Activated T-cell treated with anti-CD3 and anti-CD28 coated beads, Interleukin-2, amount 50 U/mL, for 72 hours (primary cell): ENCODE data around the gene ATP5F1D. TPM values are rescaled to one million over a fixed set of nuclear protein-coding genes. Genes with fewer than 3 reads are reported as not detected.
A peak's percentile ranks its signal among the peaks of the same experiment; 100 is the strongest.

ENCODE experiments used
- ATAC-seq, 2 donors: fragments of 150-1000 bp; cut with Tn5 transposase; replicated peaks in 1 of 2; 2 replicates each; pipeline ENCODE4 v1.10.0; 2021; ENCODE audit warnings: moderate library complexity in 2 of 2, mild to moderate bottlenecking in 1 of 2
- DNase-seq, 2 donors: peaks; one replicate each; pipeline ENCODE4 v3.0.0; 2021 to 2022; ENCODE audit warnings: mixed read lengths in 1 of 2
- H3K27ac Mint-ChIP-seq: one replicate; pipeline ENCODE4 v1.8.0; 2022; ENCODE audit warnings: mild to moderate bottlenecking, moderate library complexity, mixed read lengths
- H3K27me3 Mint-ChIP-seq: one replicate; pipeline ENCODE4 v1.8.0; 2022; ENCODE audit warnings: low read depth, mixed read lengths
- H3K36me3 Mint-ChIP-seq, 2 donors: one replicate each; pipeline ENCODE4 v1.8.0; 2022; ENCODE audit warnings: mixed read lengths in 2 of 2, mild to moderate bottlenecking in 1 of 2; ENCODE audit not compliant: insufficient read depth in 2 of 2
- H3K4me1 Mint-ChIP-seq: one replicate; pipeline ENCODE4 v1.8.0; 2022; ENCODE audit warnings: low read depth, mixed read lengths
- H3K4me3 Mint-ChIP-seq, 2 donors: one replicate each; pipeline ENCODE4 v1.8.0; 2022; ENCODE audit warnings: mild to moderate bottlenecking in 2 of 2, mixed read lengths in 2 of 2, moderate library complexity in 2 of 2
- H3K9me3 Mint-ChIP-seq, 2 donors: one replicate each; pipeline ENCODE4 v1.8.0; 2022; ENCODE audit warnings: mixed read lengths in 2 of 2
- total RNA-seq, 2 donors: library from RNA; stranded (reverse); gene quantifications; one replicate each; pipeline ENCODE4 v1.2.3, GENCODE V29; 2022

Gene ATP5F1D
- total RNA-seq, 2 donors from 2014 or later = 169 to 201 TPM

DNA sequence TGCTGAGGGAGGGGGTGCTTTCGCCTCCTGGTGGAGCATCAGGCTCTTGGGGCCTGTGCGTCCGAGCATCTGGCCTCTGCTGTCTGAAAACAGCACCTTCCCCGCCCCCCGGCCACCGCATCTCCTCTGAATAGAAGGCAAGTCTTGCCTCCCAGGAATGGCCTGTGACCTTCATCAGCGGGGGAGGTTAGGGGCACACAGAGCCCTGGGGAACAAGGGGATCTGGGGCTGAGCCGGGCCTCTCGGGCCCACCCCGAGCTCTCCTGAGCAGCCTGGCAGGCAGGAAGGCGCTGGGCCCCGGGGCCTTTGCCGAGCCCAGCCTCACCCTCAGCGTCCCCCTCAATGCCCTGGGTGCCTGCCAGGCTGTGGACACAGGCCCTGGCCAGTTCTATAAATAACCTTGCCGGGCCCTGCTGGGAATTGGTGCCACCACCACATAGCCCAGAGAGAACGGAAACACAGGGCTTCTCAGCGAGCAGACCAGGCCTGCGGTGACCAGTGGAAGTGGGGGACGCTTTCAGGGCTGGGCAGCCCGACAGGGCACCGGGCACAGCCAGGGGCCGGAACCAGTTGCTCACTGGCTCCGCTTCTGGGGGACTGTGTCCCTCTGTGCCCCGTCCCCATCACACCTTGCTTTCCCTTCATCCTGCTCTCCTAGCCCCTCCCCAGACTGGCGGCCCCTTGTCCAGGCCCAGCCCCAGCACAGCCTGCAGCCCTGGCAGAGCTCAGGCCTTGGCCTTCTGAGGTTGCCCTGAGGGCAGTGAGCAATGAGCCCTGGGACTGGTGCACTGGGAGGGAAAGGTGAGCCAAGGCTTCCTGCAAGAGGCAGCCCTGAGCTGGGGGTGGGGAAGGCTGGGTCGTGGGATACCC, 26.5 kb upstream of the ATP5F1D start:
- Mint-ChIP-seq H3K27ac (peak overlapping the region; percentile 28), H3K27me3 (no peaks in the 10 kb centered on the region)
- ATAC-seq = no peak

GRCh38 chr19:1216756-1217155, 24.8 kb upstream of the ATP5F1D start:
- H3K36me3 Mint-ChIP-seq = peaks cover 4 to 9% of the 10 kb centered on the region in 2 donors
- H3K4me3 Mint-ChIP-seq = no peak overlapping the region
- ATAC-seq (no peak), DNase-seq (no peak)
- peak overlapping the region; percentile 44 for H3K27ac Mint-ChIP-seq
- no peaks in the 10 kb centered on the region for H3K9me3 Mint-ChIP-seq
- H3K4me1 Mint-ChIP-seq = peaks cover 18% of the 10 kb centered on the region
- H3K27me3 Mint-ChIP-seq = no peaks in the 10 kb centered on the region

More for the DNA sequence above, 26.5 kb upstream of the ATP5F1D start:
- H3K9me3 Mint-ChIP-seq = no peaks in the 10 kb centered on the region
- H3K36me3 Mint-ChIP-seq = peaks cover 4 to 12% of the 10 kb centered on the region in 2 donors
- peaks cover 32% of the 10 kb centered on the region for H3K4me1 Mint-ChIP-seq
- H3K4me3 Mint-ChIP-seq = no peak overlapping the region
- DNase-seq = no peak

- no peaks in the 10 kb centered on the region for H3K27me3 Mint-ChIP-seq
- peaks cover 4 to 8% of the 10 kb centered on the region in 2 donors for H3K36me3 Mint-ChIP-seq
- H3K4me3 Mint-ChIP-seq = no peak overlapping the region
- peaks cover 17% of the 10 kb centered on the region for H3K4me1 Mint-ChIP-seq
- H3K27ac Mint-ChIP-seq = no peak overlapping the region
- ATAC-seq (no peak), DNase-seq (no peak)
- H3K9me3 Mint-ChIP-seq = no peaks in the 10 kb centered on the region
These were observed 24.2 kb upstream of the ATP5F1D start for GRCh38 chr19:1217366-1217765.

GRCh38 chr19:1218751-1219567, 22.6 kb upstream of the ATP5F1D start:
- ATAC-seq = no peak
- no peaks in the 10 kb centered on the region for H3K36me3 Mint-ChIP-seq
- H3K9me3 Mint-ChIP-seq = no peaks in the 10 kb centered on the region
- H3K4me1 Mint-ChIP-seq = peaks cover 6% of the 10 kb centered on the region
- no peaks in the 10 kb centered on the region for H3K27me3 Mint-ChIP-seq
- H3K27ac Mint-ChIP-seq = no peak overlapping the region
- no peak overlapping the region for H3K4me3 Mint-ChIP-seq
- DNase-seq = no peak

GRCh38 chr19:1219786-1220476, 21.6 kb upstream of the ATP5F1D start:
- Mint-ChIP-seq H3K36me3 (no peaks in the 10 kb centered on the region), H3K9me3 (no peaks in the 10 kb centered on the region), H3K4me3 (no peak overlapping the region), H3K4me1 (no peaks in the 10 kb centered on the region), H3K27ac (no peak overlapping the region), H3K27me3 (no peaks in the 10 kb centered on the region)
- DNase-seq = no peak
- no peak for ATAC-seq

GRCh38 chr19:1220477-1220930, 21.0 kb upstream of the ATP5F1D start:
- Mint-ChIP-seq H3K4me3 (no peak overlapping the region), H3K27me3 (no peaks in the 10 kb centered on the region), H3K27ac (no peak overlapping the region), H3K9me3 (no peaks in the 10 kb centered on the region), H3K36me3 (no peaks in the 10 kb centered on the region), H3K4me1 (no peaks in the 10 kb centered on the region)
- no peak for DNase-seq
- ATAC-seq = no peak

- no peaks in the 10 kb centered on the region for H3K36me3 Mint-ChIP-seq
- ATAC-seq (no peak), DNase-seq (no peak)
- no peak overlapping the region for H3K4me3 Mint-ChIP-seq
- no peaks in the 10 kb centered on the region for H3K4me1 Mint-ChIP-seq
- H3K27ac Mint-ChIP-seq = no peak overlapping the region
- no peaks in the 10 kb centered on the region for H3K27me3 Mint-ChIP-seq
- H3K9me3 Mint-ChIP-seq = no peaks in the 10 kb centered on the region
These were observed 20.3 kb upstream of the ATP5F1D start for GRCh38 chr19:1220976-1221903.

GRCh38 chr19:1221904-1222255, 19.7 kb upstream of the ATP5F1D start:
- Mint-ChIP-seq H3K36me3 (no peaks in the 10 kb centered on the region), H3K27ac (no peak overlapping the region), H3K4me1 (no peaks in the 10 kb centered on the region), H3K27me3 (no peaks in the 10 kb centered on the region), H3K9me3 (no peaks in the 10 kb centered on the region), H3K4me3 (no peak overlapping the region)
- ATAC-seq (no peak), DNase-seq (no peak)

- Mint-ChIP-seq H3K27me3 (no peaks in the 10 kb centered on the region), H3K36me3 (no peaks in the 10 kb centered on the region), H3K9me3 (no peaks in the 10 kb centered on the region), H3K27ac (no peak overlapping the region), H3K4me3 (no peak overlapping the region), H3K4me1 (no peaks in the 10 kb centered on the region)
- no peak for ATAC-seq
- DNase-seq = no peak
These were observed 19.2 kb upstream of the ATP5F1D start for GRCh38 chr19:1222394-1222793.

DNA sequence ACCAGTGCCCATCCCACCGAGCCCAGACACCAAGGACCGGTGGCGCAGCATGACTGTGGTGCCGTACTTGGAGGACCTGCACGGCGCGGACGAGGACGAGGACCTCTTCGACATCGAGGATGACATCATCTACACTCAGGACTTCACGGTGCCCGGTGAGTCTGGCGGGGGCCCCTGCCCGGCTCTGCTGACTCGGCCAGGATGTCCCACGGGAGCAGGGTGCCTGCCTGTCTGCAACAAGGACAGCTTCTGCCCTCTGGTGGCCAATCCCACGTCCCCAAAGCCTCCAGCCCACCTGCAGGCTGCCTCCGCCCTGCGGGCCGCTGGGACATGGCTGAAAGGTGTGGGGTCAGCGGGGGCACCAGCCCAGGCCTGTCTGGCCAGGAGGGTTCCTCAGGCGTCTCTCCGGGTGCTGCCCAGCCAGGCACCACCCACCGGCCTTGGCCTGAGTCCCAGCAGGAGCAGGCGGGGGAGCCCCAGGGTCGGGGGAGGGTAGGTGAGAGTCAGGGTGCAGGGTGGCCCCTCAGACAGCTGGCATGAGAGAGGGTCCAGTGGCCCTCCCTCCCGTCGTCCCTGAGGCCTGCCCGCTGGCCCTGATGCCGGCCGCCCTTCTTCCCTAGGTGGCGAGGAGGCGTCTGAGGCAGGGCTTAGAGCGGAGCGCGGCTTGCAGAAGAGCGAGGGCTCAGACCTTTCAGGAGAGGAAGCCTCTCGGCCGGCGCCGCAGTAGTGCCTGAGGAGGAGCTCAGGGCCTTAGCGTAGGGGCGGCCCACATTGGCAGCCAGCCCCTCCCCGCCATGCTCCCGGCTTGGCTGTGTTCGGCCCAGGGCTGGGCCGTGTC, 18.3 kb upstream of the ATP5F1D start:
- H3K4me3 Mint-ChIP-seq = no peak overlapping the region
- no peak overlapping the region for H3K27ac Mint-ChIP-seq
- H3K27me3 Mint-ChIP-seq = no peaks in the 10 kb centered on the region
- ATAC-seq = peak; percentile 39 to 44
- H3K4me1 Mint-ChIP-seq = no peaks in the 10 kb centered on the region
- H3K36me3 Mint-ChIP-seq = no peaks in the 10 kb centered on the region
- H3K9me3 Mint-ChIP-seq = no peaks in the 10 kb centered on the region
- DNase-seq = peak in 1 of 2 donors; percentile 52

- Mint-ChIP-seq H3K4me1 (no peaks in the 10 kb centered on the region), H3K36me3 (no peaks in the 10 kb centered on the region), H3K9me3 (no peaks in the 10 kb centered on the region), H3K27me3 (no peaks in the 10 kb centered on the region), H3K4me3 (no peak overlapping the region), H3K27ac (no peak overlapping the region)
- ATAC-seq (no peak), DNase-seq (no peak)
These were observed 17.3 kb upstream of the ATP5F1D start for GRCh38 chr19:1224047-1224825.
